ENCODE data around the gene OR52K1.
"Not testable (repeated sequence)": the region's sequence is repeated elsewhere in the genome, so short reads cannot be mapped to it uniquely, and the experiment has no call there.

The OR52K1 gene

GRCh38 chr11:4482445-4482844 is at the start of gene OR52K1:
OR52K1 (plus strand) TSS chr11:4482646; CDS start chr11:4488901, 6,255 bp downstream.
- DNase-seq = no peak

- no peak for DNase-seq
Observed at GRCh38 chr11:4433856-4434255, 48.6 kb upstream of the OR52K1 start.

DNA sequence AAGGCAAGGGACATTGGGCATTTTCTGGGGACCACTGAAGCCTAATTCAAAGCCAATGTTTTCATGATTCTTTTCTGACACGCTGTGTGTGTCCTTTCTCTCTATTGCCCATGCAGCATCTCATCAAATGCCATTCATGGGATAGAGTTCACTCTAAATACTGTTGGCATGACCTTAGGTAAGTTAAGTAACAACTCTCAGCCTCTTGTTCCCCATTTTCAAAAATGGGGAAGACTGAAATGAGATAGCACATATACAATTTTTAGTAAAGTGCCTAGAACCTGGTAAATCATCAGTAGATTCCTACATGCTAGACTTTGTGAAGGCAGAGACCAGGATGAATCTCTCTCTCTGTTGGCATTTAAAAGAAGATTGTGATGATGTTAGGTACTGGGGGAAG is 46.0 kb upstream of the OR52K1 start:
- no peak for DNase-seq

GRCh38 chr11:4441515-4441914 is 40.9 kb upstream of the OR52K1 start:
- no peak for DNase-seq

GRCh38 chr11:4443232-4443891 is 39.1 kb upstream of the OR52K1 start:
- DNase-seq = no peak

- no peak for DNase-seq
Observed at GRCh38 chr11:4448995-4449394, 33.5 kb upstream of the OR52K1 start, which contains the start of gene OR52K2. OR52K2 (plus strand) TSS chr11:4449295; CDS start chr11:4449340, 45 bp downstream.

DNA sequence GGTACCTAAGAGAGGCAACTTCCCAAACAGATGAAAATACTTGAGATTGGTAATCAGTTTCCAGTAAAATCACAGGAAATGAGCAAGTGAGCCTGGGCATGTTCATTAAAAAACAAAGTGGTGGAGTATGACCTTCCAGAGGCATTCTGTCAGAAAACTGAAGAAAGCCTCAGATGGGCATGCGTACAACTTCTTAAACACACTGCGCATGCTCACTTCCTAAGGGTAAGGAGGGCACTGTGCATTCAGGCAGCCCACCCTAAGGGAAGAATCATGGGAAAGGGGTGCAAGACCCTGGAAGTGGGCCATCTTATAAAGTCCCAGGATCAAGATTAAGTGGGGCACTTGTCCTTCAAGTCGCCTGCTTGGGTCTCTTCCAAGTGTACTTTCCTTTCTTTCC is 29.3 kb upstream of the OR52K1 start:
- no peak for DNase-seq

DNA sequence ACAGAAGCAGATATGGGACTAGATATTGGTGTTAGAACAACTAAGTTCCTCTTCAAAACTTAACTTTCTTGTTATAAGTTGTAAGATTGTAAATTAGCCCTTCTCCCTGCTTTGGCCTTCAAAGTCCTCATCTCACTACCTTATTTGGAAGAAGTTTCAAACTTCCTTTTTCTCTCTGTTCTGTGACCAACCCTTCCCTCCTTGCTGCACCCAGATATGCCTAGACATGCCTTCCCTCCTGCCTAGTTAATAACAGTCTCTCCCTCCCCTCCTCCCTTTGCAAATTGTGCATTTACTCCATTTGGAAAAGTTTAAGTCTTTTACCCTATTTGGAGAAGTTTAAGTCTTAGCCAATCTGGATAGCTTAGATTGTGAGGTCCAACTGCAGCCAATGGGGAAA is 28.4 kb upstream of the OR52K1 start:
- no peak for DNase-seq

- no peak for DNase-seq
Observed at GRCh38 chr11:4455419-4455818, 27.0 kb upstream of the OR52K1 start.

- no peak for DNase-seq
Observed at GRCh38 chr11:4459500-4459899, 22.9 kb upstream of the OR52K1 start.

DNA sequence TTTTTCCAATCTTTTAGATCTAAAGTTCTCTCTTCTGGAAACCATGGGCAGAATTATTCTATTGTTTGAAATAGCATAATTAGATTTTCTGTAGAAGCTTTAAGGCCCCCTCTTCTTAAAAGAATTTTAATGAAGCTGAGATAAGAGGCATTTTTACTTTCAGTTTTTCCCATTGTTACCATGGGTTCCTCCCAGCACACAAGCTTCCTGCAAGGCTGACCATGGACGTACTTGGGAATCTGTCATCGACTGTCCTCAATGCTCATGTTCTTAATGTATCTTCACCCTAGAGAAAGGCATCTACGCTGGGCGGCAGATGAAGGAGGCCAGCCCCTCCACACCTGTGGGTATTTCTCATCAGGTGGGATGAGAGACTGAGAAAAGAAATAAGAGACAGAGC is 22.3 kb upstream of the OR52K1 start:
- no peak for DNase-seq

DNA sequence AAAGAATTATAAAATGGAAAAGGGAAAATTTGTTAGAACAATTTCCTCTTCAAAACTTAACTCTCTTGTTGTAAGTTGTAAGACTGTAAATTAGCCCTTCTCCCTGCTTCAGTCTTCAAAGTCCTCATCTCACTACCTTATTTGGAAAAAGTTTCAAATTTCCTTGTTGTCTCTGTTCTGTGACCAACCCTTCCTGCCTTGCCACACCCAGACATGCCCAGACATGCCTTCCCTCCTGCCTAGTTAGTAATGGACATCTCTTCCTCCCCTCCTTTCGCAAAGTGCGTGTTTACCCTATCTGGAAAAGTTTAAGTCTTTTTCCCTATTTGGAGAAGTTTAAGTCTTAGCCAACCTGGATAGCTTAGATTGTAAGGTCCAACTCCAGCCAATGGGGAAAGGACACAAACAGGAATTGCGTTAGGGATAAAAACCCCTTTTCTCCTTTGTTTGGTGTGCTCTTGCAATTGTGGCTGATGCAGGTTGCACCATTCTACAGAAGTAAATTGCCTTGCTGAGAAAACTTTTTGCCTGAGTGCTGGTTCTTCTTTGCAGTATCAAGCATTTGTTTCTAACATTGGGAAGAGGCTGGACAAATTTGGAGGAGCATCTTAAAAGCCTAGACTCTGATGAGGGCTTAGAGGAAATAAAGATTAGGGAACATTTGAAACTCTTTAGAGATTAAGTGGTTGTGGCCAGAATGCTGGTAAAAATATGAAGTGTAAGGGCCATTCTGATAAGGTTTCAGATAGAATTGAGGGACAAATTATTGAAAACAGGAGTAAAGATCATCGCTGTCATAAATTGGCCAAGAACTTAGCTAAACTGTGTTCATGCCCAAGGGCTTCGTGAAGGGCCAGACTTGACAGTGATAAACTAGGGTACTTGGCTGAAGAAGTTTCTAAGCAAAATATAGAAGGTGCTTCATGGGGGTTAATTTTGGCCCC is 18.0 kb upstream of the OR52K1 start:
- no peak for DNase-seq

- DNase-seq = no peak
Observed at GRCh38 chr11:4465407-4465806, 17.0 kb upstream of the OR52K1 start.

DNA sequence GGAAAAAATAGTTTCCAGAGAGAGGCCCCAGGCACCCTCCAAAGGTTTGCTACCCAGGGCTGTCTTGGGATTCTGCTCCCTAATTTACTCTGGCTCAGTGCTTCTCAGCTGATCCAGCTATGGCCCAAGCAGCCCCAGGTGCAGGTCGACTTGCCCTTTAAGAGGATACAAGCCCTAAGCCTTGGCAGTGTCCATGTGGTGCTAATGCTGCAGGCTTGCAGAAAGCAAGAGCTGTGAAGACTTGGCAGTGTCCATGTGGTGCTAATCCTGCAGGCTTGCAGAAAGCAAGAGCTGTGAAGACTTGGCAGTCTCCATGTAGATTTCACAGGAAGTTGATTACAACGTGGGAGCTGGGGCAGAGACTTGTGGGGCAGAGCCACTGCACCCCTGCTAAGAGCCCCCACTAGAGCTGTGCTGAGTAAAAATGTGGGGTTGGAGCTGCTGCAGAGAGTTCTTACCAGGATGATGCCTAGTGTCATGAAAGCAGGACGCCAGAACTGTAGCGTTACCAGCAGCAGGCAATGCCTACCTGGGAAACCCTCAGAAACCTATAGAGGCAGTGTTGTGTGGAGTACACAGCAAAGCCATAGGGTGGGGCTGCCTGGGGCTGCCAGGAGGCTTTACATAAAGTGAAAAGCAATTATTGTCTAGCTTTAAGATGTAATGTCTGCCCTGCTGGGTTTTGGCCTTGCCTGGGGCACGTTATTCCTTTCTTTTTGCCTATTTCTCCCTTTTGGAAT is 16.1 kb upstream of the OR52K1 start:
- DNase-seq = no peak

DNA sequence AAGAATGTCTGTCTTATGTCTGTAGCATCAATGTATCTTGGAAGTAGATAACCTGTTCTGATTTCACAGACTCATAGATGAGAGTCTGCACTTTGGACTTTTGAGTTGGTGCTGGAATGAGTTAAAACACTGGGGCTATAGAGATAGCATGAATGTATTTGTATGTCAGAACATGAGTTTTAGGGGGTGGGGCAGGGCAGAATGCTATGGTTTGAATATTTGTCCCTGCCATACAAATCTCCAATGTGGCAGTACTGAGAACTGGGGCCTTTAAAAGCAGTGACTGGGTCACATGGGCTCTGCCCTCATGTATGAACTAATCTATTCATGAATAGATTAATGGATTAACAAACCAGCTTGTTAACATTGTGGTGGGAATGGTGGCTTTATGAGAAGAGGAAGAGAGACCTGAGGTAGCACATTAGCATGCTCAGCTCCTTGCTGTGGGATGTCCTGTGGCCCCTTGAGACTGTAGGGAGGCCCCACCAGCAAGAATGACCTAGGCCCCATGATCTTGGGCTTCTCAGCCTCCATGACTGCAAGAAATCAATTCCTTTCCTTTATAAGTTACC is 15.5 kb upstream of the OR52K1 start:
- DNase-seq = no peak

DNA sequence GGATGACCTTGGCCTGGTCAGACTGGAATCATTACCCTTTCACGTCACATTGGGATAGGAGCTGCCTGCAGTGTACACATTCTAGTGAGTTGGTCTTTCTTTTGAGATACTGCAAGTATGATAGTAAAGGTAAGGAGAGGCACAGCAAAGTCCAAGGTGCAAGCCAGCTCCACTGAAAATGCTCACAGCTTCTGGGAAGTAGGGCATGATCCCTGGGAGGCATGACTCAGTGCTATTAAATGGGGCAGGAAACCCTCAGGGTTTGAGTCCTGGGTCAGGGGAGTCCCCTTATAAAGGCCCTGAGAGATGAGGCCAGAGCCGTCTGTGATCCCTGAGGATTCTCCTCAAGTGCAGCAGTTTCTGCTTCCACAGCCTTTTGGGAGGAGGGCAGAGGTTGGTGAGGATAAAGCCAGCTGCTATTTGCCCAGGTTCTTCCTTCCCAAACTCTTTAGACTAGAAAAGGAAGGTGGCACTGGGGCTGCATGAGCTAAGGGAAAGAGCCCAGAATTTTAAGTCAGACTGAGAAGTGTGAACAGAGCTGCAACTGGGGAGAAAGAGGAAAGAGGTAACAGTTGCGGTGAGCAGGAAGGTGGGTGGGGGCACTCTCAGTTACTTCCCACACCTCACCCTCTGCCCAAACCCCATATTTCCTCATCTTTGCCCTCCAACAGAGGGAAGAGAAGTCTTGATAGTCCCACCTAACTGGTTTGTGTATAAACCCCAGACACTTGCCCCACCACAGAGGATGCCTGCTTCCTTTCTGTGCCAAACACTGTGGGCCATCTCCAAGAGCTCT is 14.4 kb upstream of the OR52K1 start:
- DNase-seq = no peak

GRCh38 chr11:4479644-4480043 is 2.8 kb upstream of the OR52K1 start:
- DNase-seq = no peak

- DNase-seq = no peak
Observed at GRCh38 chr11:4480577-4481239, 1.7 kb upstream of the OR52K1 start.

DNA sequence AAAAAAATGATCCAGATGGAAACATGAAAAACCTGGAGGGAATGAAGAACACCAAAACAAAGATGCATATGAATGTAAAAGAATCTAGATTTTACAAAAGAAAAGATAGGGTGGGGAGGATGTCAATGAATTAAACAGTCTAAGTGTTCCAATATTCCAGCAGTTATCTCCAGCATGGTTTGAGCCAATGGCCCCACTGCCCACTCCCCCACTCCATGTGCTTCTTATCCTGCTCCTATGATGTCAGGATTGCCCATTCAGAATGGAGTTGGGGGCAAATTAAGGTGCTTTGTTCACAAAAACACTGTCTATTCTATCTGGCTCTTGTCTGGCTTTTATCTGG is 1.2 kb upstream of the OR52K1 start:
- no peak for DNase-seq

GRCh38 chr11:4484310-4484709 is 1.9 kb downstream of the OR52K1 start:
- DNase-seq = no peak

GRCh38 chr11:4491405-4491804 is 9.0 kb downstream of the OR52K1 start:
- DNase-seq = not testable (repeated sequence)

Data from NCI-H510A treated with DMSO at 0.1 percent for 48 hours (cell line).